Colonic mucosa (tissue), 4 donors: ENCODE results near the gene DNAJB1. TPM values are rescaled to one million over a fixed set of nuclear protein-coding genes. Genes with fewer than 3 reads are reported as not detected.

Source experiments
- DNase-seq: peaks from one replicate; pipeline ENCODE4 v3.0.0-alpha.2; 2020
- H3K27ac ChIP-seq: fragments of 200-600 bp; one replicate; pipeline ENCODE4 v1.8.0; 2021
- H3K27me3 ChIP-seq: fragments of 200-600 bp; one replicate; pipeline ENCODE4 v1.8.0; 2021
- H3K36me3 ChIP-seq: fragments of 200-600 bp; one replicate; pipeline ENCODE4 v1.8.0; 2021
- H3K4me1 ChIP-seq: fragments of 200-600 bp; one replicate; pipeline ENCODE4 v1.8.0; 2021; ENCODE audit warnings: mild to moderate bottlenecking
- H3K4me3 ChIP-seq: fragments of 200-600 bp; one replicate; pipeline ENCODE4 v1.8.0; 2021
- H3K9ac ChIP-seq, 2 donors: one replicate each; pipeline ENCODE4 v1.7.0; 2013; ENCODE audit warnings: control low read depth in 2 of 2, low read depth in 2 of 2, low read length in 2 of 2
- H3K9me3 ChIP-seq: fragments of 200-600 bp; one replicate; pipeline ENCODE4 v1.8.0; 2021
- intact Hi-C: fragments of 100-400 bp; cut with DNase I; formaldehyde crosslinking; loops from one replicate; pipeline ENCODE4 v1.14.1; 2022
- total RNA-seq, 2 donors: library from RNA; stranded (reverse); fragmentation: NEBNext Ultra II Directional in 1 of 2; extraction: Animal tissue kit (Norgen Biotek cat#: 25700) in 1 of 2; gene quantifications; one replicate each; pipeline ENCODE4 v1.2.1, GENCODE V29; 2021
- TF ChIP-seq, protein P1 (sequence below): fragments of 200-600 bp; IDR thresholded peaks from one replicate; pipeline ENCODE4 v1.8.0; 2022; ENCODE audit warnings: antibody characterized with exemption, mild to moderate bottlenecking
- donor health status: healthy.
- donor health status: DM: no; HTN: no; CAD: no.
- donor health status: DM: no; HTN: no; CAD: no.

Gene DNAJB1
- total RNA-seq, 2 donors from 2014 or later, result 127 to 148 TPM

DNA sequence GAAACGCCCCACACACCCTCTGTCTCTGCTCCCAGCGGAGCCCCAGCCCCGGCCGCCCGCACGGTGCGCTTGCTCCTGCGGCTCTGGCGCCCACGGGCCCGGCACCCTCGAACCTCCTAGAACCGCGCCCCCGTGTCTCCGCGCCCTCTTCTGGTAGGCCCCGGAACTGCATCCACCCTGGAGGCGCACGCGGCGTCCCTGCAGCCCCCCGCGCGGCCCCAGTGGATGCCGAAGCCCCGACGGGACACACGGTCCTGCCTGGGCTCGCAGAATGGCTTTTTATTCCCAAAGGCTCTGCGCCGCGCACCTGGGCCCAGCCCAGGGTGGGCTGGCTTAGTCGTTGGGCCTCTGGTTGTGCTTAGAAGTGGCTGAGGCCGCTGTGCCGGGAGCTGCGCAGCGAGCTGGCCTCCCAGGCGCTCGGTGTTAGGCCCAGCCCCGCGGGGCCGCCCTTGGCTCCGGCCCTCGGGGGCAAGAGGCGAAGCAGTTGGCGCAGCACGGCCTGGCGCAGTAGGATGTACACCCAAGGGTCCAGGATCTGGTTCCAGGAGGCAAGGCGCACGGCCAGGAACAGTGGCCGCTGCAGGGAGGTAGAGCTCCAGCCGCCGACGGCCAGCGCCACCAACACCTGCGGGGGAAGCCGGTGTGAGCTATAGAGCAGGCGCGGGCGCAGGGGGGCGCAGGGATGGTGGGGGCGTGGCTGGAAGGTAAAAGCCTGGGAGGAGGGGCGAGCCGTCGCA lies 45.8 kb downstream of the DNAJB1 start:
- peak; percentile 85 for DNase-seq
- Histone ChIP-seq H3K9me3 (no peaks in the 10 kb centered on the region), H3K9ac (no peak overlapping the region), H3K4me1 (peaks cover 9% of the 10 kb centered on the region), H3K27me3 (peaks cover 27% of the 10 kb centered on the region), H3K36me3 (no peaks in the 10 kb centered on the region), H3K4me3 (peak overlapping the region; percentile 13), H3K27ac (no peak overlapping the region)
- intact Hi-C loops, result loop anchor here (10.0 kb wide), 1 partner anchor 328 kb away; no protein-coding TSS in a partner anchor
- TF ChIP-seq, protein P1, sequence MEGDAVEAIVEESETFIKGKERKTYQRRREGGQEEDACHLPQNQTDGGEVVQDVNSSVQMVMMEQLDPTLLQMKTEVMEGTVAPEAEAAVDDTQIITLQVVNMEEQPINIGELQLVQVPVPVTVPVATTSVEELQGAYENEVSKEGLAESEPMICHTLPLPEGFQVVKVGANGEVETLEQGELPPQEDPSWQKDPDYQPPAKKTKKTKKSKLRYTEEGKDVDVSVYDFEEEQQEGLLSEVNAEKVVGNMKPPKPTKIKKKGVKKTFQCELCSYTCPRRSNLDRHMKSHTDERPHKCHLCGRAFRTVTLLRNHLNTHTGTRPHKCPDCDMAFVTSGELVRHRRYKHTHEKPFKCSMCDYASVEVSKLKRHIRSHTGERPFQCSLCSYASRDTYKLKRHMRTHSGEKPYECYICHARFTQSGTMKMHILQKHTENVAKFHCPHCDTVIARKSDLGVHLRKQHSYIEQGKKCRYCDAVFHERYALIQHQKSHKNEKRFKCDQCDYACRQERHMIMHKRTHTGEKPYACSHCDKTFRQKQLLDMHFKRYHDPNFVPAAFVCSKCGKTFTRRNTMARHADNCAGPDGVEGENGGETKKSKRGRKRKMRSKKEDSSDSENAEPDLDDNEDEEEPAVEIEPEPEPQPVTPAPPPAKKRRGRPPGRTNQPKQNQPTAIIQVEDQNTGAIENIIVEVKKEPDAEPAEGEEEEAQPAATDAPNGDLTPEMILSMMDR, result peak; percentile 99

DNA sequence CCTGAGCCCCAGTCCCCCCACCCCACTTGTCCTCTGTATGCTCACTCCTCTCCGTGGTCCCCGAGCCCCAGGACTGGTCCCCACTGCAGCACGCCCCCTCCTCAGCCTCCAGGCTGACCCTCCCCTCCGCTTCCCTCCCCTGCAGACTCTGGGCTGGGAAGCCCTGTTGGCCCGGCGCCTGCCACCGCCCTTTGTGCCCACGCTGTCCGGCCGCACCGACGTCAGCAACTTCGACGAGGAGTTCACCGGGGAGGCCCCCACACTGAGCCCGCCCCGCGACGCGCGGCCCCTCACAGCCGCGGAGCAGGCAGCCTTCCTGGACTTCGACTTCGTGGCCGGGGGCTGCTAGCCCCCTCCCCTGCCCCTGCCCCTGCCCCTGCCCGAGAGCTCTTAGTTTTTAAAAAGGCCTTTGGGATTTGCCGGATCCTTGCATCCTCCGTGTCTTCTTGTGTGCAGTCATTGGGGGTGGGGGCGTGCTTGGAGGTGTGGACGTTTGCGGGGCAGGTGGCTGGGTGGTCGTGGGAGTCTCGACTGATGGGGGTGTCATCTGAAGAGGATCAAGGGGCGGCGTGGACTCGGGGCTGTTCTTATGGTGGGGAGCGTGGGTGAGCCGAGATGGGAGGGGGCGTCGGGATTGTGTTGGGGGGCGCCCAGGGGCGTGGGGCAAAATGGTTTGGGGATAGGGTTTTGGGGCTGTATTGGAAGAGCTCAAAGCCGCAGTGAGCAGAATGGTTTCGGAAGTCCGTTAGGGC lies 46.6 kb downstream of the DNAJB1 start:
- intact Hi-C loops, result loop anchor here (10.0 kb wide), 1 partner anchor 327 kb away; no protein-coding TSS in a partner anchor
- Histone ChIP-seq H3K4me1 (peaks cover 9% of the 10 kb centered on the region), H3K4me3 (peak overlapping the region; percentile 13), H3K27ac (no peak overlapping the region), H3K27me3 (peaks cover 27% of the 10 kb centered on the region), H3K36me3 (no peaks in the 10 kb centered on the region), H3K9me3 (no peaks in the 10 kb centered on the region), H3K9ac (no peak overlapping the region)
- TF ChIP-seq, protein P1, result no peak
- DNase-seq, result no peak

DNA sequence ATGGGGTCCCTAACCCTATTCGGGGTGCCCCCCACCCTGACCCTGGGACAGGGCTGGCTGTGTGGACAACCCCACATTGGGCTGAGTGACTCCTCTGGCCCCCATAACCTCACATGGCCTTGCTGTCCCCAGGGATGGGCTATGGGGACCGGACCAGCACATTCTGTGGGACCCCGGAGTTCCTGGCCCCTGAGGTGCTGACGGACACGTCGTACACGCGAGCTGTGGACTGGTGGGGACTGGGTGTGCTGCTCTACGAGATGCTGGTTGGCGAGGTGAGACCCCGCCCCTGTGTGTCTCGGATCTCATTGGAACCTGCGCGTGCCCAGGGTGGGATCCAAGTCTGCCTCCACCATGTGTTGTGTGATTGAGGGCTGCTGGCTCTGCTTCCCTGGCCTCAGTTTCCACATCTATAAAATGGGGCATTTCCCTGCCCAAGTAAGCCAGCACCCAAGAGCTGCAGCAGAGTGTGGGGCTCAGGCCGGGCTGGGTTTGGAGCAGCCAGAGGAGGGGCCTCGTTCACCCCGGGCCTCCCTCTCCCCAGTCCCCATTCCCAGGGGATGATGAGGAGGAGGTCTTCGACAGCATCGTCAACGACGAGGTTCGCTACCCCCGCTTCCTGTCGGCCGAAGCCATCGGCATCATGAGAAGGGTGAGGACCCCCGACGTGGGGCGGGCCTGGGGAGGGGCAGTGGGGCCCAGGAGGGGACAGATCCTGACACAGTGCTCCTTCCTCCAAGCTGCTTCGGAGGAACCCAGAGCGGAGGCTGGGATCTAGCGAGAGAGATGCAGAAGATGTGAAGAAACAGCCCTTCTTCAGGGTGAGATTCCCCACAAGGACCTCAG lies 47.9 kb downstream of the DNAJB1 start:
- no peak overlapping the region for H3K27ac ChIP-seq
- TF ChIP-seq, protein P1, result no peak
- DNase-seq, result no peak
- peaks cover 9% of the 10 kb centered on the region for H3K4me1 ChIP-seq
- H3K9ac ChIP-seq, result no peak overlapping the region
- no peak overlapping the region for H3K4me3 ChIP-seq
- intact Hi-C loops, result loop anchor here (10.0 kb wide), 1 partner anchor 325 kb away; no protein-coding TSS in a partner anchor
- no peaks in the 10 kb centered on the region for H3K36me3 ChIP-seq
- H3K27me3 ChIP-seq, result peaks cover 27% of the 10 kb centered on the region
- no peaks in the 10 kb centered on the region for H3K9me3 ChIP-seq

DNA sequence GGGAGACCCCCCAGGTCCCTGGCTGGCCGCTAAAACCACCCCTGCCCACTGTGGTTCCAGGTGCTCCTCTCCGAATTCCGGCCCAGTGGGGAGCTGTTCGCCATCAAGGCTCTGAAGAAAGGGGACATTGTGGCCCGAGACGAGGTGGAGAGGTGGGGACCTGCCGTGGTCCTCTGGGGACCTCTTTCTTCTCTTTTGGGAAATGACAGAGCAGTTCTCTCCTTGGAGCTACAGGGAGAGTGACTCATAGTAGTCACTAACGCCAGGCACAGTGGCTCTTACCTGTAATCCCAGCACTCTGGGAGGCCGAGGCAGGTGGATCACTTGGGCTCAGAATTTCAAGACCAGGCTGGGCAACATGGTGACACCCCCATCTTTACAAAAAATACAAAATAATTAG lies 50.4 kb downstream of the DNAJB1 start:
- Histone ChIP-seq H3K4me1 (peaks cover 6% of the 10 kb centered on the region), H3K9me3 (no peaks in the 10 kb centered on the region), H3K9ac (no peak overlapping the region), H3K27ac (no peak overlapping the region), H3K27me3 (peaks cover 6% of the 10 kb centered on the region), H3K36me3 (no peaks in the 10 kb centered on the region), H3K4me3 (no peak overlapping the region)
- DNase-seq, result no peak
- TF ChIP-seq, protein P1, result no peak
- intact Hi-C loops, result no loop called here

DNA sequence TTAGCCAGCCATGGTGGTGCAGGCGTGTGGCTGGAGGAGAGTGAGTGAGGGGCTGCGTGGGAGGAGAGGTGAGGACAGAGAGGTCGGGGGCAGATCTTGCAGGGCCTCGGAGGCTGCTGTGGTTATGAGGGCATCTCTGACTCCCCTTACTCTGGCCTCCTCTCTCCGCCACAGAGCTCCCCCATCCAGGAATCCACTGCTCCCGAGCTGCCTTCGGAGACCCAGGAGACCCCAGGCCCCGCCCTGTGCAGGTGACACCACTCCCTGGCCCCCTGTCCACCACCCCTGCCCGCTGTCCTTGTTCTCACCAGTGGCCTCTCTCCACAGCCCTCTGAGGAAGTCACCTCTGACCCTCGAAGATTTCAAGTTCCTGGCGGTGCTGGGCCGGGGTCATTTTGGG lies 50.8 kb downstream of the DNAJB1 start:
- H3K36me3 ChIP-seq, result no peaks in the 10 kb centered on the region
- no peak overlapping the region for H3K9ac ChIP-seq
- intact Hi-C loops, result no loop called here
- H3K9me3 ChIP-seq, result no peaks in the 10 kb centered on the region
- TF ChIP-seq, protein P1, result no peak
- no peak overlapping the region for H3K4me3 ChIP-seq
- DNase-seq, result no peak
- peaks cover 2% of the 10 kb centered on the region for H3K27me3 ChIP-seq
- no peak overlapping the region for H3K27ac ChIP-seq
- peaks cover 4% of the 10 kb centered on the region for H3K4me1 ChIP-seq
